ENCODE measurements around the gene USP20. TPM values are rescaled to one million over a fixed set of nuclear protein-coding genes. Genes with fewer than 3 reads are reported as not detected.

Gene USP20
- total RNA-seq, 1 donor from 2014 or later, result 41.2 TPM

DNA sequence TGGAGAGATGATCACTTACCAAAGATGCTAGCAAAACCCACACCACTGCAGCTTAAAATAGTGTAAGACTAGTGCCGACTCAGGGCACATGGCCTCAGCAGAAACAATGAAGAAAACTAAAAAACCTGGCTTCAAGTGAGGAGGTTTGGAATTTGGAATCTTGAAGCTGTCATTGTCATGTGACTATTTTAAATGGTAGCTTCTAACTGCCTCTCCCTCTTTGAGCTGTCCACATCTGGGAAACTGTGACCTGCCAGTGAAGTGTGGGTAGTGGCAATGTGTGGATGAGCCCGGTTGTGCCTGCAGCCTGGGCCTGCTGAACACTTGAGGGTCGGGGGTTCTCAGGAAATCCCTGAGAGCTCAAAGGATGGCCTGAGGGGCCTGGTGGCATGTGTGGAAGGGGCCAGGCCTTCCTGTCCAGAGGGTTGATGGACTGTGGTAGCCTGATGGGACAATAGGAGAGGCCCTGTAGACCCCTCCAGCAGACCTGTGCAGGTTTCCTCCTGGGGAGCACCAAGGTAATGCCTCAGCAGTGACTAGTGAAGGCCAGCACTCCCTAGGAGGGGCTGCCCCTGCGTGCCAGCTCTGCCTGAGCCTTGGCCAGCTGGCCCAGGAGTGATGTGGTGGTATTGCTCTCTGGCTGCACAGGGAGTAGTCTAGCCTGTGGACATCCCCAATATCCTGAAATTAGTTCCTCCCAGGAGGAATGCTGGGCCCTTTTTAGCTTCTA is 13.6 kb downstream of the USP20 start:
- Mint-ChIP-seq H3K9me3 (ENCODE audit: low read depth) (no peaks in the 10 kb centered on the region), H3K4me1 (ENCODE audit: low read depth) (no peaks in the 10 kb centered on the region), H3K27ac (no peak overlapping the region), H3K4me3 (ENCODE audit: low read depth) (no peak overlapping the region), H3K27me3 (no peaks in the 10 kb centered on the region), H3K36me3 (ENCODE audit: insufficient read depth) (peaks cover 13% of the 10 kb centered on the region)
- DNase-seq (ENCODE audit: low spot score, unreplicated experiment), result no peak
- TF ChIP-seq, protein P1, sequence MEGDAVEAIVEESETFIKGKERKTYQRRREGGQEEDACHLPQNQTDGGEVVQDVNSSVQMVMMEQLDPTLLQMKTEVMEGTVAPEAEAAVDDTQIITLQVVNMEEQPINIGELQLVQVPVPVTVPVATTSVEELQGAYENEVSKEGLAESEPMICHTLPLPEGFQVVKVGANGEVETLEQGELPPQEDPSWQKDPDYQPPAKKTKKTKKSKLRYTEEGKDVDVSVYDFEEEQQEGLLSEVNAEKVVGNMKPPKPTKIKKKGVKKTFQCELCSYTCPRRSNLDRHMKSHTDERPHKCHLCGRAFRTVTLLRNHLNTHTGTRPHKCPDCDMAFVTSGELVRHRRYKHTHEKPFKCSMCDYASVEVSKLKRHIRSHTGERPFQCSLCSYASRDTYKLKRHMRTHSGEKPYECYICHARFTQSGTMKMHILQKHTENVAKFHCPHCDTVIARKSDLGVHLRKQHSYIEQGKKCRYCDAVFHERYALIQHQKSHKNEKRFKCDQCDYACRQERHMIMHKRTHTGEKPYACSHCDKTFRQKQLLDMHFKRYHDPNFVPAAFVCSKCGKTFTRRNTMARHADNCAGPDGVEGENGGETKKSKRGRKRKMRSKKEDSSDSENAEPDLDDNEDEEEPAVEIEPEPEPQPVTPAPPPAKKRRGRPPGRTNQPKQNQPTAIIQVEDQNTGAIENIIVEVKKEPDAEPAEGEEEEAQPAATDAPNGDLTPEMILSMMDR (IDR thresholded peaks at IDR 0.05; ENCODE audit: unreplicated experiment), result no peak

GRCh38 chr9:129849901-129850300 is 14.6 kb downstream of the USP20 start:
- H3K27me3 Mint-ChIP-seq, result no peaks in the 10 kb centered on the region
- TF ChIP-seq, protein P1 (IDR thresholded peaks at IDR 0.05; ENCODE audit: unreplicated experiment), result no peak
- H3K4me3 Mint-ChIP-seq (ENCODE audit: low read depth), result no peak overlapping the region
- peaks cover 17% of the 10 kb centered on the region for H3K36me3 Mint-ChIP-seq (ENCODE audit: insufficient read depth)
- DNase-seq (ENCODE audit: low spot score, unreplicated experiment), result no peak
- no peaks in the 10 kb centered on the region for H3K9me3 Mint-ChIP-seq (ENCODE audit: low read depth)
- H3K4me1 Mint-ChIP-seq (ENCODE audit: low read depth), result no peaks in the 10 kb centered on the region
- no peak overlapping the region for H3K27ac Mint-ChIP-seq

GRCh38 chr9:129850821-129851550 is 15.7 kb downstream of the USP20 start:
- Mint-ChIP-seq H3K4me1 (ENCODE audit: low read depth) (no peaks in the 10 kb centered on the region), H3K9me3 (ENCODE audit: low read depth) (no peaks in the 10 kb centered on the region), H3K4me3 (ENCODE audit: low read depth) (no peak overlapping the region), H3K36me3 (ENCODE audit: insufficient read depth) (peaks cover 17% of the 10 kb centered on the region), H3K27ac (no peak overlapping the region), H3K27me3 (no peaks in the 10 kb centered on the region)
- no peak for DNase-seq (ENCODE audit: low spot score, unreplicated experiment)
- TF ChIP-seq, protein P1 (IDR thresholded peaks at IDR 0.05; ENCODE audit: unreplicated experiment), result no peak

DNA sequence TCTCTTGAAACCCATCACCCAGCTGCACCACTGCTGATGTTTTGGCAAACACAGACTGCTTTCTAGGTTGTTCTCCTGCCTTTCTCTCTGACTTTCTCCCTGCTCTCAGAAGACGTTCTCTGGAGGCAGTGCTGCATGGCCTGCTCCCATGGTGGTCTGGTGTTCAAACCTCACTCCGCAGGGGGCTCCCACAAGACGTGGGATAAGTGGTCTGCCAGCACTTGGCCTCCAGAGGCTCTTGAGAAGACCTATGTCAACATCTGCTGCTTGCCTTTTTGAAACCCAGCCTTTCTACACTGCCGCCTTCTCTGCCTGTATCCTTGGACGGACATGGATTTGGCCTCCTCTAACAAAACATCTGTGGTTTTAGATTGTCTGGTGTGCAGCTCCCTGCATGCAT is 16.6 kb downstream of the USP20 start:
- Mint-ChIP-seq H3K27me3 (no peaks in the 10 kb centered on the region), H3K9me3 (ENCODE audit: low read depth) (no peaks in the 10 kb centered on the region), H3K36me3 (ENCODE audit: insufficient read depth) (peaks cover 17% of the 10 kb centered on the region), H3K4me3 (ENCODE audit: low read depth) (no peak overlapping the region), H3K4me1 (ENCODE audit: low read depth) (no peaks in the 10 kb centered on the region), H3K27ac (no peak overlapping the region)
- DNase-seq (ENCODE audit: low spot score, unreplicated experiment), result no peak
- TF ChIP-seq, protein P1 (IDR thresholded peaks at IDR 0.05; ENCODE audit: unreplicated experiment), result no peak

DNA sequence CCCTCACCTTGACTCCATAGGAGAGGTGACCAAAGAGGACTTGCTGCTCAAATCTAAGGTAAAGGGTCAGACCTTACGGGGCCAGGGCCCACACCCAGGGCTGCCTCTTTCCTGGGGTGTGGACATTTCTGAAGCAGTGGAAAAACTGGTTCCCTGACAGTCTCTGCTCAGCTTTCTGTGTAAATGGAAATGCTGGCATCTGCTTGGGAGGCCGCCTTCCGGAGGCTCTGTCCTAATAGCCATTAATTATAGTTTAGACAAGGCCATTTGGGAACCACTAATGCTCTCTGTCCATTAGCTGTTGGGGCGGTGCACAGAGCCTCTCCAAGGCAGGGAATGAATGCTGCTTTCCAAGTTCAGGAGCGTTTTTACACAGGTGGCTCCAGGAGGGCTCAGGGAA is 17.3 kb downstream of the USP20 start:
- no peak for DNase-seq (ENCODE audit: low spot score, unreplicated experiment)
- H3K4me1 Mint-ChIP-seq (ENCODE audit: low read depth), result no peaks in the 10 kb centered on the region
- H3K27ac Mint-ChIP-seq, result no peak overlapping the region
- no peaks in the 10 kb centered on the region for H3K27me3 Mint-ChIP-seq
- TF ChIP-seq, protein P1 (IDR thresholded peaks at IDR 0.05; ENCODE audit: unreplicated experiment), result no peak
- H3K9me3 Mint-ChIP-seq (ENCODE audit: low read depth), result no peaks in the 10 kb centered on the region
- peaks cover 20% of the 10 kb centered on the region for H3K36me3 Mint-ChIP-seq (ENCODE audit: insufficient read depth)
- no peak overlapping the region for H3K4me3 Mint-ChIP-seq (ENCODE audit: low read depth)

Data from progenitor cell of endocrine pancreas (in vitro differentiated cells).